ENCODE results near the gene GPBAR1.

GRCh38 chr2:218300141-218300540, 39.3 kb downstream of the GPBAR1 start:
- TF ChIP-seq CTCF (conservative IDR thresholded peaks at IDR 0.05; ENCODE audit: low read depth in 2 of 2) (no peak), REST (IDR thresholded peaks at IDR 0.05; ENCODE audit: unreplicated experiment) (no peak), CREB1 (CRISPR knock-in tag; IDR thresholded peaks at IDR 0.05; ENCODE audit: low read depth) (no peak), POLR2AphosphoS5 (IDR thresholded peaks at IDR 0.05; ENCODE audit: low read depth) (no peak), STAT1 (IDR thresholded peaks at IDR 0.05; ENCODE audit: unreplicated experiment) (no peak), EZH2phosphoT487 (IDR thresholded peaks at IDR 0.05; ENCODE audit: unreplicated experiment) (no peak), EZH2 (IDR thresholded peaks at IDR 0.05; ENCODE audit: low read depth, unreplicated experiment) (no peak), ZNF114 (CRISPR knock-in tag; IDR thresholded peaks at IDR 0.05) (no peak), ETS1 (IDR thresholded peaks at IDR 0.05) (no peak), JUNB (IDR thresholded peaks at IDR 0.05; ENCODE audit: unreplicated experiment) (no peak), NANOG (IDR thresholded peaks at IDR 0.05; ENCODE audit: borderline replicate concordance) (no peak), ZNF462 (CRISPR knock-in tag; IDR thresholded peaks at IDR 0.05) (no peak)
